Heart left ventricle (tissue), 16 donors: Measurements from ENCODE around the gene NFIA. TPM values are rescaled to one million over a fixed set of nuclear protein-coding genes. Genes with fewer than 3 reads are reported as not detected.
A peak's percentile ranks its signal among the peaks of the same experiment; 100 is the strongest.

Experiments used
- ATAC-seq, 4 donors: fragments of 200-7000 bp; cut with Tn5 transposase; one replicate each; pipeline ENCODE4 v1.9.1; 2020 to 2022; ENCODE audit warnings: moderate library complexity in 4 of 4, mild to moderate bottlenecking in 3 of 4, moderate number of reproducible peaks in 1 of 4
- DNase-seq, 5 donors: peaks; one replicate each; pipeline ENCODE4 v3.0.0-alpha.2; 2020
- H3K27ac ChIP-seq, 12 donors: fragments of 200-600 bp; sonication (generic) in 4 of 12; one replicate each; pipeline versions ENCODE4 v1.5.0 to v1.8.0; 2016 to 2022; ENCODE audit warnings: mild to moderate bottlenecking in 2 of 12
- H3K27me3 ChIP-seq, 9 donors: fragments of 200-600 bp; sonication (generic) in 2 of 9; one replicate each; pipeline versions ENCODE4 v1.5.1 to v1.8.0; 2016 to 2022; ENCODE audit warnings: mild to moderate bottlenecking in 3 of 9
- H3K36me3 ChIP-seq, 9 donors: fragments of 200-600 bp; sonication (generic) in 2 of 9; one replicate each; pipeline versions ENCODE4 v1.5.0 to v1.8.0; 2018 to 2022; ENCODE audit warnings: mild to moderate bottlenecking in 2 of 9
- H3K4me1 ChIP-seq, 12 donors: fragments of 200-600 bp; sonication (generic) in 4 of 12; one replicate each; pipeline versions ENCODE4 v1.5.0 to v1.8.0; 2016 to 2022; ENCODE audit warnings: mild to moderate bottlenecking in 3 of 12
- H3K4me3 ChIP-seq, 12 donors: fragments of 200-600 bp; sonication (generic) in 4 of 12; one replicate each; pipeline versions ENCODE4 v1.5.0 to v1.8.0; 2017 to 2022; ENCODE audit warnings: mild to moderate bottlenecking in 9 of 12, moderate library complexity in 4 of 12
- H3K9me3 ChIP-seq, 12 donors: fragments of 200-600 bp; sonication (generic) in 4 of 12; one replicate each; pipeline versions ENCODE4 v1.5.0 to v1.8.0; 2016 to 2022; ENCODE audit warnings: mild to moderate bottlenecking in 1 of 12
- POLR2A ChIP-seq, 2 donors: fragments of 450-650 bp; IDR thresholded peaks; one replicate each; pipeline ENCODE4 v1.6.1; 2017; ENCODE audit warnings: antibody characterized with exemption in 2 of 2, mild to moderate bottlenecking in 2 of 2, moderate library complexity in 2 of 2
- WGBS, 4 donors: extraction: QIAGEN DNeasy Blood & Tissue Kit in 2 of 4; methylation state at CpG; one replicate each; pipeline versions ENCODE4 v1.1.5 to v1.1.7; 2013 to 2018; 5-methylcytosine and 5-hydroxymethylcytosine counted together
- intact Hi-C, 10 donors: fragments of 100-400 bp; cut with DNase I; formaldehyde crosslinking; loops; one replicate each; pipeline versions ENCODE4 v1.11.1 to v1.14.2; 2022
- polyA plus RNA-seq, 2 donors: library from polyadenylated mRNA; stranded (reverse); fragments of 200-250 nt; gene quantifications; one replicate each; pipeline ENCODE4 v1.2.3, GENCODE V29; 2013
- total RNA-seq, 9 donors: library from RNA; depleted of rRNA in 2 of 9; stranded (reverse); fragments of >200 nt in 2 of 9; fragmentation: NEBNext Ultra II Directional in 3 of 9; extraction: Animal tissue kit (Norgen Biotek cat#: 25700) in 3 of 9; gene quantifications; one replicate each; pipeline versions ENCODE4 v1.1.0 to v1.2.4, GENCODE V29; 2016 to 2023
- TF ChIP-seq, protein P1 (sequence below), 12 donors: fragments of 200-600 bp; sonication (generic) in 4 of 12; IDR thresholded peaks; one replicate each; pipeline versions ENCODE4 v1.5.0 to v1.8.0; 2018 to 2022; ENCODE audit warnings: antibody characterized with exemption in 12 of 12, mild to moderate bottlenecking in 5 of 12
- donor health status: ischemic (EF 13 %, LVEDD 7.1; RV severe dilation, severe dysfunction).
- donor health status: healthy with polysubstance abuse.
- donor health status: DM: no; HTN: yes; CAD: no.
- donor health status: DM: no; HTN: no; CAD: no.
- donor health status: ischemic (EF 25% LVEDD 6.9; RV normal size, moderate dysfunction).
- donor health status: ischemic (EF 25% LVEDD 5.7; RV mildly dilated, moderate dysfunction).
- donor health status: healthy.
- donor health status: DM: yes; HTN: yes; CAD: no.
- donor health status: ischemic (EF 35%, LVEDD 5.7; RV mildly dilated, moderate dysfunction).
- donor health status: nonischemic (EF 11% LVEDD 7.7; RV severe dilation, severe dysfunction).
- donor health status: DM: yes; HTN: yes; CAD: no.
- donor health status: PGD.
- donor health status: ischemic (EF 29% LVEDD 5.4; RV normal size, mild dysfunction).
- donor health status: nonischemic (EF 23%, LVEDD 6.1; RV moderate dilation, normal function).

Gene NFIA
- total and polyA plus RNA-seq, 11 donors: 12.7 to 121 (median 96.5) TPM

DNA sequence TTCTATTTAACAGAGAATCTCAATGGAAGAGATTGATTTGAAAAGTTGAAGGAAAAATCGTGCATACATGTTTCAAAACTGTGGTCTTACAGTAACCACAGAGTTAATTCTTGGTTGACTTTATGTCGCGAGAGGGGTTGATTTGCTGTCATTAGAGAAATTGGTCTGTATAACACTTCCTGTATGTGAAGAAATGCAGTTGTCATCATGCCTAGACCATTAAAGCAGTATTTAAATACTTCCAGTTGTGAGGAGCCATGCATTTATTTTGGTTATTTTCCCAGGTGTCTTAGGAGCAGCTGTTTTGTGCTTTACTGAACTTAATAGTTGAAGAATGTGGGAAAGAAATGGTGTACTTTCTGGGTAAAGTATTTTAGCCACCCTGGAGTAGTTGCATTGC is 76.2 kb downstream of the NFIA start:
- Histone ChIP-seq H3K27me3 (no peaks in the 10 kb centered on the region), H3K27ac (peak overlapping the region in 6 of 12 donors; percentile 5 to 71 (median 41)), H3K36me3 (peaks cover 0 to 5% (median 0%) of the 10 kb centered on the region in 9 donors), H3K4me1 (peaks cover 5 to 80% (median 52%) of the 10 kb centered on the region in 12 donors), H3K9me3 (no peaks in the 10 kb centered on the region), H3K4me3 (no peak overlapping the region)
- DNase-seq (no peak), ATAC-seq (no peak)
- intact Hi-C loops: no loop called here
- TF ChIP-seq, protein P1, sequence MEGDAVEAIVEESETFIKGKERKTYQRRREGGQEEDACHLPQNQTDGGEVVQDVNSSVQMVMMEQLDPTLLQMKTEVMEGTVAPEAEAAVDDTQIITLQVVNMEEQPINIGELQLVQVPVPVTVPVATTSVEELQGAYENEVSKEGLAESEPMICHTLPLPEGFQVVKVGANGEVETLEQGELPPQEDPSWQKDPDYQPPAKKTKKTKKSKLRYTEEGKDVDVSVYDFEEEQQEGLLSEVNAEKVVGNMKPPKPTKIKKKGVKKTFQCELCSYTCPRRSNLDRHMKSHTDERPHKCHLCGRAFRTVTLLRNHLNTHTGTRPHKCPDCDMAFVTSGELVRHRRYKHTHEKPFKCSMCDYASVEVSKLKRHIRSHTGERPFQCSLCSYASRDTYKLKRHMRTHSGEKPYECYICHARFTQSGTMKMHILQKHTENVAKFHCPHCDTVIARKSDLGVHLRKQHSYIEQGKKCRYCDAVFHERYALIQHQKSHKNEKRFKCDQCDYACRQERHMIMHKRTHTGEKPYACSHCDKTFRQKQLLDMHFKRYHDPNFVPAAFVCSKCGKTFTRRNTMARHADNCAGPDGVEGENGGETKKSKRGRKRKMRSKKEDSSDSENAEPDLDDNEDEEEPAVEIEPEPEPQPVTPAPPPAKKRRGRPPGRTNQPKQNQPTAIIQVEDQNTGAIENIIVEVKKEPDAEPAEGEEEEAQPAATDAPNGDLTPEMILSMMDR (IDR thresholded peaks at IDR 0.05): no peak
- no peak for TF ChIP-seq POLR2A (IDR thresholded peaks at IDR 0.05)
- 34 to 48% (median 43%) methylated on average over 3 of the region's 3 CpGs for WGBS, 4 donors

DNA sequence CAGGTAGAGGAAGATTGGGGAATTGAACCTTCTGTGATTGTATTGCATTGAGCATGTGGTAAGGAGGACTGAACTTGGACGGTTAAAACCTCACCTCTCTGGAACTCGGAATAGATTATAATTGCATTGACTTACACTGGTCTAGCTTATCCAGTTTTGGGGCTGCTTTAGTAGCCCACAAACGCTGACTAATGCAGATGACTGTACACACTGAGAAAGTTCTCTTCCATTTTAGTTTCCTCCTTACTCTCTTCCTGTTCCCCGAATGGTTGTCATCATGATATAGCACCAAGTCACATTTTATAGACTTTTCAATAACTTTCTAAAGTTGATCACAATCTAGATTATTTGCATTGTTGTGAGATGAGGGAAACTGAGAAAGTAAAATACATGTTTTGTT is 78.2 kb downstream of the NFIA start:
- H3K9me3 ChIP-seq: no peaks in the 10 kb centered on the region
- H3K4me1 ChIP-seq: peaks cover 5 to 75% (median 51%) of the 10 kb centered on the region in 12 donors
- no peak for DNase-seq
- H3K36me3 ChIP-seq: peaks cover 0 to 5% (median 0%) of the 10 kb centered on the region in 9 donors
- no peak for ATAC-seq
- H3K27ac ChIP-seq: peak overlapping the region in 1 of 12 donors; percentile 8
- H3K27me3 ChIP-seq: no peaks in the 10 kb centered on the region
- intact Hi-C loops: no loop called here
- 81 to 86% (median 81%) methylated on average over 4 of the region's 4 CpGs for WGBS, 4 donors
- no peak overlapping the region for H3K4me3 ChIP-seq
- TF ChIP-seq, protein P1 (IDR thresholded peaks at IDR 0.05): no peak

DNA sequence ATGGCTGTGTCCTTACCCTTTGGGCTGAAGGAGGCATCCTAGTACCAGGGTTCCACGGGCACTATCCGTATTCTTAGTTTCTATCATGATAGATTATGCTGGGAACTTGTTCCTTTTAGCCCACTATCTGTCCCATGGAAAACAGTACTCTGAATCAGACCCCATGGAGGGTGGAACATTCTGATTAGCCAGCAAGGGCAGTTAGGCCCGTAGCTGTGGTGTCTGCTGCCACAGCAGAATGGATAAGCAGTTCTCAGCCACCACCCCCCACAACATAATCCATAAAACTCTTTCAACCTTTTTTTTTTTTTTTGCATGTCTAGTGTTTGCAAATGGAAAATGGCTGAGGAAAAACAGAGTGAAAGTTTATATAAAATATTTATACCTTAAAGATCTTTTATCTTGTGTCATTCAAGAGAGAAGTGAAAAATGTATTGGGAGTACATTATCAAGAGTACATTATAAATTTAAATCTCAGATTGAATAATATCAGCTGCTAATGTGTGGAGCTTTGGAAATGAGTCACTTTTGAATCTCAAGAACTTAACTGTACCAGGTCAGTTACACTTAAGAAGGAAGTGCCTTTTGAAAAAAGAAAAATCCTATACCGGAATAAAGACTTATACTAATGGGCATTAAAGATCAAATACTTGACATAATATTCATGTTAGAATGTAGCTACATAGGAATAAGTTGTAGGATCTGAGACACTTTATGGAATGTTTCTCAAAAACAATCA is 80.3 kb downstream of the NFIA start:
- peaks cover 0 to 5% (median 0%) of the 10 kb centered on the region in 9 donors for H3K36me3 ChIP-seq
- TF ChIP-seq POLR2A (IDR thresholded peaks at IDR 0.05): no peak
- TF ChIP-seq, protein P1 (IDR thresholded peaks at IDR 0.05): no peak
- intact Hi-C loops: no loop called here
- no peaks in the 10 kb centered on the region for H3K27me3 ChIP-seq
- 66 to 75% (median 69%) methylated on average over 4 of the region's 4 CpGs for WGBS, 4 donors
- H3K9me3 ChIP-seq: no peaks in the 10 kb centered on the region
- peak overlapping the region in 6 of 12 donors; percentile 7 to 40 (median 21) for H3K27ac ChIP-seq
- H3K4me3 ChIP-seq: no peak overlapping the region
- ATAC-seq: peak in 3 of 4 donors; percentile 33 to 48 (median 40)
- peaks cover 0 to 58% (median 38%) of the 10 kb centered on the region in 12 donors for H3K4me1 ChIP-seq
- DNase-seq: no peak

DNA sequence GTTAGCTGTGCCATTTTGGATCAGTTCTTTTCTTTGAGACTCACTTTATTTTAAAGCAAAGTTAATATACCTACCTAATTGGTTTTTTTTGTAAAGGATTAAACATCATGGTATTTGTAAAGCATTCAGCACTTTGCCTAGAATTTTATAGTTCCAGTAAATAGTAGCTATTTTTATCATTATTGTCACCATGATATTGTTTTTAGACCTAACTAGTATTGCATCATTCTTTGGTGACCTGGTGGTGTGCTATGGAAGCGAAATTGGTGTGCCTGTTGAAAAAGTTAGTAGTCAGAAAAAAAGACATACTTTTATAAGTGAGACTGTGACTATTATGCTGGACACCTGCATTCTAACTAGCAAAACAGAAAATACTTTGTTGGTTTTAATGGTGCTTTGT is 81.0 kb downstream of the NFIA start:
- H3K4me1 ChIP-seq: peaks cover 0 to 56% (median 33%) of the 10 kb centered on the region in 12 donors
- no peak for DNase-seq
- TF ChIP-seq, protein P1 (IDR thresholded peaks at IDR 0.05): no peak
- no peaks in the 10 kb centered on the region for H3K9me3 ChIP-seq
- intact Hi-C loops: no loop called here
- 93 to 97% (median 96%) methylated on average over 1 of the region's 1 CpG for WGBS, 4 donors
- no peak overlapping the region for H3K4me3 ChIP-seq
- peaks cover 0 to 5% (median 0%) of the 10 kb centered on the region in 9 donors for H3K36me3 ChIP-seq
- H3K27me3 ChIP-seq: no peaks in the 10 kb centered on the region
- ATAC-seq: no peak
- H3K27ac ChIP-seq: peak overlapping the region in 3 of 12 donors; percentile 1 to 23 (median 19)
